Right renal cortex interstitium (tissue), 3 donors: ENCODE data around the gene CRELD2. TPM values are rescaled to one million over a fixed set of nuclear protein-coding genes. Genes with fewer than 3 reads are reported as not detected.

Source experiments
- DNase-seq, 3 donors: peaks; one replicate each; pipeline ENCODE4 v3.0.0-alpha.2; 2013; ENCODE audit warnings: low read depth in 3 of 3, low spot score in 2 of 3
- polyA plus RNA-seq, 3 donors: library from polyadenylated mRNA; unstranded; fragments of 120-200 nt; gene quantifications; one replicate each; pipeline ENCODE4 v1.2.1, GENCODE V29; 2013; ENCODE audit not compliant: insufficient read length in 3 of 3

Gene CRELD2
- polyA plus RNA-seq, 3 donors = 23.6 to 28.5 (median 26.4) TPM

DNA sequence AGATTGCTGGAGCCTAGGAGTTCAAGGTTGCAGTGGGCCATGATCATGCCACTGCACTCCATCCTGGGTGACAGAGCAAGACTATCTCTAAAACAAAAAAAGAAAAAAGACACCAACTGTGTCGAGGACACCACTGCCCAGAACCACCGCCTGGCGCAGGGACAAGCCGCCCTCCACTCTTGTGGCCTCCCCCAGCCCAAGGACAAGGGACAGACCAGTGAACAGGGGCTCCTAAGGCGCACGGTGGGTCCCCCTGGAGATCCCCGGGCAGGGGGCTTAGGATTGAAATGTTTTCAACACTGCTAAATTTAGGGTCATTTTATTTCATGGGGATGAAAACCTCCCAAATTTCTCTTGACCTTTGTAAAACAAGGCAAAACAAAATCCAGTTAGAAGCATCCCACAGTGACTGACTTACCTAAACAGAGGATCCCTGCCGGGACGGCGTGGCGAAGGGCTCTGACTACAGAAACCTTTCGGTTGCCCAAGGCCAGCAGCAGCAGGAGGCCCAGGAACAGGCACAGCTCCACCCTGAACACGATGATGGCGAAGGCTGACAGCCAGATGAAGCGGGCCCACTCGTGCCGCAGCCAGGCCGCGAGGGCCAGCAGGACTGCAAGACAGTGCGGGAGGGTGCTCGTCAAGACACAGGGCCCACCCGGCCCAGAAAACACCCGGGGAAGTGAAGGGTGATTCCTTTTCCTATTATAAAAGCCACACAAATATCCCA is 8.8 kb upstream of the CRELD2 start:
- no peak for DNase-seq

DNA sequence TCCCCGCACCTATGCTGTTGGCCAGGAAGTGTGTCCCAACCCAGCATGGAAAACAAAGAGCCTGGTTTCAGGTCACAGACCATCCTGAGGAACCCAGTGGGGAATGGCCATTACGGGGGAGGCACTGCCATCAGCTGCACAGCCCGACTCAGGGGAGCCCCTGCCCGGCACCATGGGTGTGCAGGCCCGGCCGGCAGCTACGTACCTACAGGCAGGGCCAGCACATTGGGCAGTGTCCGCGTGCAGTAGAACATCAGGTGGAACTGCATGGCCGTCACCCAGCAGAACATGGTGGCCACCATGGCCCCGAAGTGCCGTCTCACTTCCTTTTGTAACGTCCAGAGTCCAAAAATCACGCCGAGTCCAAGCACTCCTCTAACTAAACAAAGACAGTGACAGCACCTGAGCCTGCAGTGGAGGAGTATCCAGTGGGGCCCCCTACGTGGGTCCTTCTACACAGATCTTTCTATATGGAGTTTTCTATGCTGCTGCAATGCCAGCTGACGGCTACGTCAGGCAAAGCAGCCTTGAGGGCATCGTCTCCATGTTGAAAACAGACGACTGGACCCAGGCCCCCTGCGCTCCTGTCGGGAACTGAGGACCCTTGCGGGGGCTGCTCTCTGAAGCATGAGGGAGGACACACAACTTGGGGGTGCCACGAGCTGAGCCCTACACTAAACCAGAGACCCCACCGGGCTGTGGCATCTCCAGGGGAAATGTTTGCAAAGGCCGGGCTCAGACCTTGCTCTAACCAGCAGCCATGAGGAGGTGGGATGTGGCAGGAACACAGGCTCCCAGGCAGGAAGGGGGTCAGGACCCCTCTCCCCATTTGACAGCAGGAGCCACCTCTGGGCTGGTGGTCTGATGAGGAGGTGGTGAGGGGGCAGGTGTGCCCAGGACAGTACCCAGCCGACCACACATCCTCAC is 7.9 kb upstream of the CRELD2 start:
- DNase-seq = no peak

DNA sequence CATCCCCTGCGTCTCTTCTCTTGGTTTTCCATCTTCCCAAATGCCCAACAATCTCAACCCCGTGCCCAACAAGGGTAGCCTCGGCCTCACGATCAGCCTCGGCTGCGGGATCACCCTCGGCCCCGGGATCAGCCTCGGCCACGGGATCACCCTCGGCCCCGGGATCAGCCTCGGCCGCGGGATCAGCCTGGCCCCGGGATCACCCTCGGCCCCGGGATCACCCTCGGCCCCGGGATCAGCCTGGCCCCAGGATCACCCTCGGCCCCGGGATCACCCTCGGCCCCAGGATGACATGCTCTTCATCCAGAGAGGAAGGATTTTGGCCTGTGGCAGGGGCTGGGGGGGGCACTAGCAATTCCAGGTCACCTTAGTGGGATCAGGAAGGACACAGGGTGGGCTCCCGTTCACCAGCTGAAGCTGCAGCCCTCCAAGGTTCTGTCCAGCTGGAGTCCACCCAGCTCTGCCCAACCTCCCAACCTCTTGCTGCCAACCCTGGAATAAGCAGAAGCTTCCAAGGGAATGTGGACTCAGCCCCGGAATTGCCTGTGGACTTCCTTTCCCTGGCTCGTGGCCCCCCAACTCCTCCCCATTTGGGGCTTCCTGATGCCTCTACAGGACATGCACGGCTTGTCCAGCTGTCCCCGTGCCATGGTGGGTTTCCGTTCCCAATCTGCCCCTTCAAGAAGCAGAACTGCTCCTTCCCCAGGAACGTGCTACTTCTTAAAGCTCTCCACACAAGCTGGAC is 6.4 kb upstream of the CRELD2 start:
- no peak for DNase-seq

DNA sequence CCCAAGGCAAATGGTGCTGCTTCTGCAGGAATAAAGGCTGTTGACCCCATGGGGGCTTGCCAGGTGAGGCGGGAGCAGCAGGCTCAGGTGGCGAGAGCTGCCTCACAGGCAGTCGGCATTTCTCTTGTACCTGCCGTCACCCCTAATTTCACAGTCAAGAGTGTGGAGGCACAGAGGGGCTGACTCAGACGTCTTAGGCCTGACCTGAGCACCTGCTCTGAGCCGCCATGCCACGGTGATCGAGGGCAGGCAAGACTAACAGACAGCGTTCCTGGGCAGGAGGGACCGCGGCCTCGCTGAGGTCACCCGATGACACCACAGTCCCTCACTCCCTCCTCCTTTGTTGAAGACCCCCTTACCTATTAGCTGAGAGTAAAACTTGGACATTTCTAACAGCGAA is 5.4 kb upstream of the CRELD2 start:
- no peak for DNase-seq

DNA sequence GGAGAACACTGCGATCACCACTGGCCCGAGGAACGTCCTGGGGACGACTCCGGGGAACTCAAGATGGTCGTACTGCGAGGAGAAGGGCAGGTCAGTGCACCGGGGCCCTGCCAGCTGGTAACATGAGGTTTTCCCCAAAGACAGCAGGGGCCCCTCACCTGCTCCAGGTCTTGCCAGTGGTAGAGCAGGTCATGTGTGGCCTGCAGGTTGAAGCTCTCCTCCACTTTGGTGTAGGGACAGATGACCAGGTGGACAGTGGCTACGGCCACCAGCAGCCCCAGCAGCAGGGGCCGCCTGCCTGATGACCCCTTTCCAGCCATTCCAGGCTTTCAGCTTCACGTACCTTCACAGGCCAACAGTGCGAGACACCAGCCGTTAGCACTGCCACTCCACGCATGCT is 5.0 kb upstream of the CRELD2 start:
- DNase-seq = no peak

DNA sequence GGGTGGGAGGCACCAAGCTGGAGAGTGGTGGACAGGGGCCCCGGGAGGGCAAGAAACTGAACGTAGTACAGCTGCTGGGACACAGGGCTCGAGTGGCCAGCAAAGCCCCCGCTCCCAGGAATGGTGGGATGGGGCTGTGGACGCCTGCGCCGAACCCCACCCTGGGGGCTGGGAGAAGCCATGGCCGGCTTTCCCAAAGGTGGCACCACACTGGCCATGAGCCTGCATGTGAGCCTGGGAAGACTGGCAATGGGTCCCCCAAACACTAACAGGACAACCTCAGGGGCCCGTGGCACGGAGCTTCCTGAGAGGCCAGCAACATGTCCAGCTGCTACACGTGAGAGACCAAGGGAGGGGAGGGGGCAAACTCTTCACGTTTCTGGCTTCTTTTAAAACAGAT is 4.2 kb upstream of the CRELD2 start:
- no peak for DNase-seq

DNA sequence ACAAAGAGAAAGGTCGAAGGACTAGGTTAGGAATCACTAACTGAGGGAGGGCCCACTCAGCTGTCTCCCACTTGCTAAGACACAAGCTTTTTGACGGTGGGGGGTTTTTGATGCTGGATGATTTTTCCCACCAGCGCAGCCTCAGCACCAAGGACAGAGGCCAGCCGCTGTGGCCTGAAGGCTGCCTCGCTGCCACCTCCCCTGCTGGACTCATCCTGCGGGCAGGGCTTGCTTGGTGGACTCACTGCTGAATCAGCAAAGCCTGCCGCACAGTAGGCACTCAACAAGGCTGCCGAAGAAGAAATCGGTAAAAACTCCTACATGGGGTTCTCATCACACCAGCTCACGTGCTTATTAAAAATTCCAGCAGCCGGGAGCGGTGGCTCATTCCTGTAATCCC is 2.8 kb upstream of the CRELD2 start:
- DNase-seq = no peak

DNA sequence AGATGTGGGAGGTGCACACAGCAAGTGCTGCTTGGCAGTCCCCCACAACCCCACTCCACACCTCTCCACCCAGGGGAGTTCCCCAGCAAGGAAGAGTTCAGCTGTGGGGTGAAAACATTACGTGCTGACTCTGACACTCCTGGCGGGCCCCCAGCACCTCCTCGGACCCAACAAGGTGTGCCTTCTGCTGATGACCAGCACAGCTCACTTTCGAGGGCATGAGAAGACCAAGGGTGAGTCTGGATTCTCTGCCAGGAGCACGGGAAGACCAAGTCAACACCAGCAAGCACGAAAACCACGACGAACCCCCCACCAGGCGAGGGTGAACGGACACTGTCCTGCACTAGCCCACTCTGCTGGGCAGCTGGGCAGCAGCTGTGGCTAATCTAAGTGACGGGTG is 1.6 kb upstream of the CRELD2 start:
- no peak for DNase-seq

DNA sequence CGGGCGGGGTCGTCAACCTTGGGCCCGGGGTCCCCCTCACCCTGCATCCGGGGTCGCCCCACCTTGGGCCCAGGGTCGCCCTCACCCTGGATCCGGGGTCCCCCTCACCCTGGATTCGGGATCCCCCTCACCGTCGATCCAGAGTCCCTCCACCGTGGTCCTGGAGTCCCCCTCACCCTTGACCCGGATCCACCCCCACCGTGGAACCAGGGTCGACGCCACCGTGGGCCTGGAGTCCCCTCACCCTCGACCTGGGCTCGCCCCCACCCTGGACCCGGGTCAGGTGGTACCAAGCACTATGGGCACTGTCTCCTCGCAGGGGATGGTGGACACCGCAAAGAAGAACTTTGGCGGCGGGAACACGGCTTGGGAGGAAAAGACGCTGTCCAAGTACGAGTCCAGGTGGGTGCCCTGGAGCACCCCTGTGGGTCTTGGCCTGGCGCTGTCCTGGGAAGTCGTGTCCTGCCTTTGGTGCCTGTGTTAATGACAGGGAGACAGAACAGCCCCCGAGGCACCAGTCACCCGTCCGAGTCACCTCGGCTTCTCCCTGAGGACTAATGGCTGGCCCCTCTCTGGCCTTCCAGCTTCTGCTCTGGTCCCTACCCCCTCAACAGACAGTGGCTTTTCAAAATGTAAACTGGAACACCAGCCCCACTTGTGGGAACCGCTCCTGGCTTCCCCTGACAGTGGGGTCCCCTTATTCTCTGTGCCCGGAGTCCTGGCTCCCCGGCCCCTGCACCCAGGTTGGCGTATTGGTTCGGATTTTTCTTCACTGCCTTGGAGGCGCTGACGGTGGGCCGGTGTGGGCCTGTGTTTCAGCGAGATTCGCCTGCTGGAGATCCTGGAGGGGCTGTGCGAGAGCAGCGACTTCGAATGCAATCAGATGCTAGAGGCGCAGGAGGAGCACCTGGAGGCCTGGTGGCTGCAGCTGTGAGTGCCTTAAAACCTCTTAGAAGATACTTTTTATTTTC is 762 bp downstream of the CRELD2 start:
- no peak for DNase-seq

DNA sequence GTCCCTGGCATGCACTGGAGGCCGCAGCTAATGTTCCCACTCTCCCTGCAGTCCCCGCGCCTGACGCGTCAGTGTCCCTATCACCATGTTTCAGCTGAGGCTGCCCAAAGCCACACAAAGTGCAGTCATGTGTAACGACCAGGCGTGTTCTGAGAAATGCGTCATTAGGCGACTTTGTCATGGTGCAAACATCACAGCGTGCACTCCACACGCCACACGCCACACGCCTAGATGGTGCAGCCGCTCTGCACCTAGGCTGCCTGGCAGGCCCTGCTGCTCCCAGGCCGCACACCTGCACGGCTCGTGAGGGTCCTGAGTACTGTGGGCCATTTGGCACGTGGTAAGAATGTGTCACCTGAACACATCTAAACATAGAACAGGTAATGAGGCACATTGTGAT is 2.4 kb downstream of the CRELD2 start:
- DNase-seq = no peak

DNA sequence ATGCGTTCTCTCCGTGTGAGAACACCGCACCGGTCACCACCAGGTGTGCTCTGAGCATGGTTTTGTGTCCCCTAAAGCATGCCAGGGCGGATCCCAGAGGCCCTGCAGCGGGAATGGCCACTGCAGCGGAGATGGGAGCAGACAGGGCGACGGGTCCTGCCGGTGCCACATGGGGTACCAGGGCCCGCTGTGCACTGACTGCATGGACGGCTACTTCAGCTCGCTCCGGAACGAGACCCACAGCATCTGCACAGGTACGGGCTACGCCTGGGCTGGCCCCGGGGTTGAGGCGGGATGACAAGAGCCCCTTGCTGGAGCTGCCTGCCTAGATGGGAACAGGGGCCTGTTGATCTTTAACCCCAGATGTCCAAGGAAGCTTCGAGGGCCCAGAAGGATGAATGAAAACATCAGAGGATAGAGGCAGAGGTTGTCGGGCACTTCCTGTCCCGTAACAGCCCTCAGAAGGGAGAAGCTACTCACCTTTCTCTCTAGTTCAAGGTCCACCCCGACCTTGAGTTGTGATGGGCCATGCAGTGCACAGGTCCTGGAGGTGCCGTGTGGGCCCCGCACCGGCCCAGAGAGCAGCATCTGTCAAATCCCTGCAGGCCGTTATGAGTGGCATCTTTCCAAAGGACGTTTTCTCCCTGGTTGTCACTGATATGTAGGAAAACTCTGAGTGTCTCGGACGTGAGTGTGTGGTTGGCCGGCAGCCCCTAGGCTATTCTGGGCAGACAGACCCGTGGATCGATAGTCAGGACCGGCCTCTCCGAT is 3.3 kb downstream of the CRELD2 start:
- DNase-seq = no peak

DNA sequence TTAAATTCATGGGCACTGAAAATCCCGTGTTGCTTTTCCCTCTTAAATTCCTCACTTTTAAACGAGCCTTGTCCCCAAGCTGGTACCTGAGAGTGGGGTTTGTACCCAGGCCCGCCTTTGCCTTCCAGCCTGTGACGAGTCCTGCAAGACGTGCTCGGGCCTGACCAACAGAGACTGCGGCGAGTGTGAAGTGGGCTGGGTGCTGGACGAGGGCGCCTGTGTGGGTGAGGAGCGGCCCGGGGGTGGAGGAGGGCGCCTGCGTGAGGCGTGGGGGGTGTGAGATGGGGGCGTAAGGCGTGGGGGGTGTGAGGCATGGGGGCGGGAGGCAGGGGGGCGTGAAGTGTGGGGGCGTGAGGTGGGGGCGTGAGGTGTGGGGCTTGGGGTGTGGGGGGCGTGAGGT is 4.0 kb downstream of the CRELD2 start:
- no peak for DNase-seq

DNA sequence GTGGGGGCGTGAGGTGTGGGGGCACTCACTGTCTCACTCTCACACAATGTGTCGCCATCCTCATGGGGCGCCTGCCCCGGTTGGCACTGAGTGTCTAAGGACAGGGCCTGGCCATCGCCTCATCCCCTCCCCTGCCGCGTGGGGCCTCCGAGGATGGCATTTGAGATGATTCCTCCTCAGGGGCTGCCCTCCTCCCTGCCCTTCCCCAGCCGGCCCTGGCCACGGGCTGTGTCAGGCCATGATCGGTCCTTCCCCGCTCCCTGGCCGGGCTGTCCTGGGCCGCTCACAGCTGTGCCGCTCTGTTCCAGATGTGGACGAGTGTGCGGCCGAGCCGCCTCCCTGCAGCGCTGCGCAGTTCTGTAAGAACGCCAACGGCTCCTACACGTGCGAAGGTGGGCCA is 4.5 kb downstream of the CRELD2 start:
- no peak for DNase-seq

DNA sequence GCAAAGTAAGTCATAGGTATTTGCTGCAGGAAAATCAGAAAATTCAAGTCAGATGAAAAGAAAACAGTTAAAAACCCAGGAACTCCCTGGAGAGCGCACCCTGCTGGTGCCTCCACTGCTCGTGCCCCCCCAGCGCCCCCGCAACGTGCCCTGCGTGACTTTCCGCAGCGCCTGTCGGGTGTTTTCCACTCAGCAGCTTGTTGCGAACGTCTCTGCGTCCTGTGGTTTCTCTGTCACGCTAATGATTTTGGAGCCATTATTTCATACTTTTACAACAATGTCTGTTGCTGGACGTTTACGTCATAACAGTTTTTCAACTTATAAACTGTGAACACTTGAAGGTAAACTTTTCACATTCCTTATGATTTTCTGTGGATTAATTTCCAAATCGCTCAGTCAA is 5.0 kb downstream of the CRELD2 start:
- DNase-seq = no peak

DNA sequence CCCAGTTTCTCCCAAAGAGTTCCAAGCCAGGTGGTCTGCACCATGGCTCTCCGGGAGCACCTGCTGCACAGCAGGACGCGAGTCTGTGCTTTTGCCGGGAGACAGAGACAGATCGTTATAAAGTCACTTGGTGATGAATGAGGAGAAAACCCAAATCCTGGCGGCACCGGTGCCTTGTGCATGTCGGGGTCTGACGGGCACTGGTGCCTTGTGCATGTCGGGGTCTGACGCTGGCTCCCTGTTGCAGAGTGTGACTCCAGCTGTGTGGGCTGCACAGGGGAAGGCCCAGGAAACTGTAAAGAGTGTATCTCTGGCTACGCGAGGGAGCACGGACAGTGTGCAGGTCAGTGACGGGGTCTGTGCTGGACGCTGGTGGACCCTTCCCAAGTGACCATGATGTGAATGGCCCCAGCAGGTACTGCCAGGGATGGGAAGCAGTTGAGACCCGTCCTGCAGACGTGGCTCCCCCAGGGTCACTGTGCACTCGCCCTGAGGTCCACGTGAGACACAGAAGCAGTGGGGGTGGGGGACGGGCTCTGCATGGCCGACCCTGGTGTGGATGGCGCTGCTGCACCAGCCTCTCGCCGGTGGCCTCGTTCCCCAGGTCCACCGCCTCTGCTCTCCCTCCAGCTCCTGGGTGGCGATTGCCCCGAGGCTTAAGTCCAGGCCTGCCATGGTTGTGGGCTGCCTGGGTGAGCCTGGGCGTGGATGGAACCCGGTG is 5.8 kb downstream of the CRELD2 start:
- no peak for DNase-seq

DNA sequence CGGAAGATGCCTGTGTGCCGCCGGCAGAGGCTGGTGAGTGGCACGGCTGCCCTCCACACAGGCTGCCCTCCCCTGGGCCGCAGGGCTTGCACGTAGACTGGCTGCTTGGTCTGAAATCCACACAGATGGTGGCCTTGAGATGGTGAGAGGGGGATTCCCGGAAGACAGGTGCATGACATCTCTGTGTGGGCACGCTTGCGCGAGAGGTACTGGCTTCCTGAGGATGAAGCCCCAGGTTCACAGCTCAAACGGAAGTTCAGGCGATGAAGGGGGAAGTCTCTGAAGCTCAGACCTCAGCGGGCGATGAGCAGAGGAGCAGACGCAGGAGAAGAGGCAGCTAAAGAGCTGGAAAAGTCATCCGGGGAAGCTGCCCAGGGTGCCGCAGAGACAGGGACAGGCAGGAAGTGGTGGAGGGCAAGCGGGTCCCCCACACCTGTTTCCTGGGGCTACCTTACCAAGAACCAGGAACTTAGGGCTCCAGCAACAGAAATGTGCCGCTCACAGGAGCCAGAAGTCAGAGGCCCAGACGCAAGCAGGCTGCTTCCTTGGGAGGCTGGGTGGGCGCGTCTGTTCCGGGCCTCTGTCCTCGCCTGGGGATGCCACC is 7.2 kb downstream of the CRELD2 start:
- DNase-seq = no peak

DNA sequence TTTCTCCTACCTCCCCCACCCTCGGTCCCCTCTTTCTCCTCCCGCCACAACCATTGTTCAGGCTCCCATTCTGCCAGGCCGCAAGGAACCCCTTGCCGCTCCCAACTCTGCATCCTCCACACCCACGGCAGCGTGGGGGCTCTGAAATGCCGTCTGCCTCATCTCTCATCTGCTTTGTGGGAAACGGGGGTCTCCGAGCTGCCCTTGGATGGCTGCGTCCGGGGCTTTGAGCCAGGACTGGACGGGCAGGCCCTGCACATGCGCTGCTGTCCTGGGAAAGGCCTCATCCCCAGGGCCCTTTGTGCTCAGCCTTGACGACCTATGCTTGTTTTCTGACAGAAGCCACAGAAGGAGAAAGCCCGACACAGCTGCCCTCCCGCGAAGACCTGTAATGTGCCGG is 8.5 kb downstream of the CRELD2 start:
- no peak for DNase-seq

DNA sequence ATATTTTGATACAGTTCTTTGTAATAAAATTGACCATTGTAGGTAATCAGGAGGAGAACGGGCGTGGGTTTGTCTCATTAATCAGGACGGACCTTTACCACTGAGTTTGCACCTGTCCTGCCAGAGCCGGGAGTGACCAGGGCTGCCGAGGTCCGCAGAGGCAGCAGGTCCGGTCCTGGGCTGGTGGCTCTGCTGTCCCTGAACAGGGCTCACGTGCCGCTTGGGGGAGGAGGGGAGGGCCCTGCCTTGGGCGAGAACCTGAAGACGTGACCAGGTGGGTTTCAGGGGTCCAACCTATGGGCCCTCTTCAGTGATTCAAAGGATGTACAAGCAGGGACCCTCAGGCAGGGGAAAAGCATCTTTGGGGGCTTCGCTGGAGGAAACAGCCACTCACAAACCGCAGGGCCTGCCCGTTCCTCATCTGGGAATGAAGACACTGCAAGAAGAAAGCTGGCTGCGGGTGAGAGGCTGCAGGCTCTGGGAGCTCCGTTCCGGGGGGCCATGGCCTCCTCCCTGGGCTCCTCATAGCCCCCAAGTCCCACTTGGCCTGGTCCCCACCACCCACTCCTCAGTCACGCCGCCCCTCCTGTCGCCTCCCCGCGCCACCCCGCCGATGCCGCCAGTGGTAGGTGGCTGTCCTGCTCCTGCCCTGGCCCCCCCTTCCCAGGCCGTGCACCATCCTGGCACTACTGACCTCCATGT is 9.2 kb downstream of the CRELD2 start:
- DNase-seq = no peak
